GM23338 (cell line): ENCODE measurements around the gene PPP1CB.

Experiments used
- CREB1 ChIP-seq: fragments of 250-450 bp; sonication (Bioruptor Pico); IDR thresholded peaks from 2 replicates; pipeline ENCODE4 v1.5.0; 2020; ENCODE audit warnings: low read depth, mild to moderate bottlenecking, moderate library complexity
- CTCF ChIP-seq, 2 experiments: fragments of 200-600 bp in 1 of 2; sonication (generic) in 1 of 2; conservative IDR thresholded peaks; 2 replicates each; pipeline versions ENCODE4 v1.5.1 to v1.6.1; 2016 to 2017; ENCODE audit warnings: antibody characterized with exemption in 2 of 2, low read depth in 2 of 2, mild to moderate bottlenecking in 2 of 2, moderate library complexity in 1 of 2
- EZH2 ChIP-seq: fragments of 200-600 bp; sonication (generic); IDR thresholded peaks from one replicate; pipeline ENCODE4 v1.8.0; 2017; ENCODE audit warnings: antibody characterized with exemption, mild to moderate bottlenecking, low read depth; ENCODE audit not compliant: unreplicated experiment
- POLR2AphosphoS5 ChIP-seq: IDR thresholded peaks from 2 replicates; pipeline ENCODE4 v1.6.1; 2016; ENCODE audit warnings: antibody characterized with exemption, low read depth
- STAT1 ChIP-seq: IDR thresholded peaks from one replicate; pipeline ENCODE4 v1.6.1; 2016; ENCODE audit warnings: antibody characterized with exemption; ENCODE audit not compliant: unreplicated experiment

- TF ChIP-seq POLR2AphosphoS5 (no peak), CTCF (conservative IDR thresholded peaks at IDR 0.05; ENCODE audit: low read depth in 2 of 2) (no peak), CREB1 (CRISPR knock-in tag) (no peak), STAT1 (no peak), EZH2 (no peak)
Observed at GRCh38 chr2:28758459-28758858, 6.8 kb downstream of the PPP1CB start.
